ELR (cell line): ENCODE measurements around the gene PARP3.

Source experiments
- DNase-seq: peaks from one replicate; pipeline ENCODE4 v3.0.0-alpha.2; 2015; ENCODE audit warnings: low read depth

The PARP3 gene

DNA sequence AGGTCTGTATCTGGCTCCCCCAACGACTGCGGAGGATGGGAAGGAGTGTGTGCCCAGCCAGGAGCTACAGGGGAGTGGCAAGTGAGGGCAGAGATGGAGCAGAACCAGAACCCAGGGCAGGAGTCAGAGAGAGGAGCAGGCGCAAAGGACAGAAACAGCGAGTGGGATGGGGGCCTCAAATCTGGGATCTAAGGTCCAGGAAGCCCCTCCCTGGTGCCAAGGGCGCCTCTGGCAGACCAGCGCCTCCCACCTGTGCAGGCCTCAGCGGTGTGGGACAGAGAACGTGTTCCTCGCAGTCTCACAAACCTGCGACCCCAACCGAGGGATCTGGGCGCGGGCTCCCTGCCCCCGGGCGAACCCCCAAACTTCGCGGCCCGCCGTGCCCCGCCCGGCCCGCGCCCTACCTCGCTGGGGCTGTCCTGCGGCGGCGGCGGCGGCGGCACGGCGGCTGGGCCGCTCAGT is 24.8 kb downstream of the PARP3 start:
- no peak for DNase-seq

- DNase-seq: peak; percentile 51
Measured at GRCh38 chr3:51967384-51968169, 25.4 kb downstream of the PARP3 start, which contains the start of gene PCBP4. TSS of gene PCBP4 (minus strand) at chr3:51967454. CDS start at chr3:51961240, 6,214 bp downstream.

- no peak for DNase-seq
Measured at GRCh38 chr3:51968170-51968775, 26.1 kb downstream of the PARP3 start.

- no peak for DNase-seq
Measured at GRCh38 chr3:51968883-51969678, 26.9 kb downstream of the PARP3 start.

DNA sequence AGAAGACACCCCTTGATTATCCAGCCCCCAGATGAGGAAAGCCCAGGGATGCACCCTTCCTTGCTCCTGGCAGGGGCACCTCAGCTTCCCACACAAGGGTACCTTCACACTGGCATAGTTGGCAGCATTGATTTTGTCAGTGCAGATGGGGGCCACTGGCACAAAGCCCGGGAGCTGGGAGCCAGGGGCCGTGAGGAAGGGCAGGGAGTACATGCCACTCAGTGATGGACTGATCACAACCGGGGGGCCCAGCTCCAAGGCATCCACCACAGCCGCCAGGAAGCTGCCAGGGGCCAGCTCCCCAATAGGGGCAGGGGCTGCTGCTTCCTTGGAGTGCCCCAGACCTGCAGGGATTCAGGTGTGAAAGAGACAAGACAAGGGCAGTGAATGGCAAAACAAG is 27.7 kb downstream of the PARP3 start:
- DNase-seq: no peak

GRCh38 chr3:51970606-51971300 is 28.6 kb downstream of the PARP3 start:
- no peak for DNase-seq

GRCh38 chr3:51971350-51971749 is 29.2 kb downstream of the PARP3 start:
- DNase-seq: no peak

DNA sequence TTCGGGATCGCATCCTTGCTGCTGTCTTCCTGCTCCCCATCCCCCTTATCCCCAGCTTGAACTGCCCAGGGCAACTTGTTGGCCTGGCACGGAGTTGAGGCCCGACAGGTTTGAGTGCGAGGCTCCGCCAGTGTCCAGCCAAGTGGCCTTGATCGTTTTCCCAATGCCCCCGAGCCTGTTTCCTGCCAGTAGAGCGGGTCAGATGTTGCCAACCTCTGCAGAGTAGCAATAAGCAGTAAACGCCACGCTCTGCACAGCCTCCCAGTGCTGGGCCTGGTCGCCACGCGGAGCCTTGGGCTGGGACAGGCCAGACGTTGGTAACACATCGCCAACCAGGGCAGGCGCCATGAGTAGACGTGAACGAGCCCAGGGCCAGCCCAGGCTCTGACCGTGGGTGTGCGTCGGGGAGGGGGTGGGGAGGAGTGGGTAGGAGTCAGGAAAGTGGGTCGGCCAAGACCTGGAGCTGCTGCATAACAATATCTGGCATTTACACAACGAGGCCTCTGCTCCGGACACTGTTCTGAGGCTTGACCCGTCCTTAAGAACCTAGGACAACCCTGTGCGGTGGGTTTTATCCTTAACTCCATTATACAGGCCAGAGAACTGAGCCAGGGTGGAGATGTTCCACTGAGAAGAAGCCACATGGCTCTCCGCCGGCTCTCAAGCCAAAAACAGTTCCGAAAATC is 32.3 kb downstream of the PARP3 start:
- DNase-seq: no peak

DNA sequence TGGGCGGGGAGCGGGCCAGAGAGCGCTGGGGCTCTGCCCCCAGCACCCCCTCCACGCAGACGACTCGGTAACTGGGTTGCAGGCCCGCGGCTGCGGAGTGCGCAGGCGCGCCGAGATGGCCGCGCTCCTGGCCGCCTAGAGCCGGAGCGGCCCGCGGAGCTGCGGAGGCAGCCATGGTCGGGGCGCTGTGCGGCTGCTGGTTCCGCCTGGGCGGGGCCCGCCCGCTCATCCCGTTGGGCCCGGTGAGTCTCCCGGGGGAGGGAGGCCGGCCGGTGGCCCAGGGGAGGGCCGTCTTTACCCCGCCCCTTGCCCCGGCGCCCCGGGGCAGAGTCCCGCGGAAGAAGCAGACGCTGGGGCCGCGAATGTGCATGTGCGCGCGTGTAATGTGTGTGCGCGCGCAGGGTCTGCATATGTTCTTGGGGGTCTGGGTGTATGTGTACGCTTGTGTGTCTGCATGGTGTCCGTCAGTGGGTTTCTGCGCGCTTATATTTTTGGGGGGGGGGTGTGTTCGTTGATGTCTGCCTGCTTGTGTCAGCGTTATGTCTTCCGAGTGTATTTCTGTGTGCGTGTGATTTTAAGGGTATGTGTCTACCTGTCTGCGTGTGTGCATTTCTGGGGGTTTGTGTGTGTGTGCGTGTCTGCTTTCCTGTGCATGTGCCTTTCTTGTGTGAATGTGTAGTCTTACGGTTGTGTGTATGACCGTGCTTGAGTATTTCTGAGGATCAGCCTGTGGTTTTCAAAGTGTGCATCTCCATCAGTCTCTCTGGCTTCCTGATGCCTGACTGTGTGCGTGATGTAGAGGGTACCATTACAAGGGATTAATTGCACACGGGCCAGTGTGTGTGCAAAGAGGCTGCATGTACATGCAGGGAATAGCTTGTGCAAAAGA is 33.0 kb downstream of the PARP3 start, which contains the start of gene ABHD14A:
ABHD14A (plus strand) TSS at position 102 of the 889 bp plus-strand sequence; CDS start at position 174, 72 bp downstream.
- peak; percentile 72 for DNase-seq

GRCh38 chr3:51975852-51976549 is 33.8 kb downstream of the PARP3 start:
- DNase-seq: peak; percentile 67

GRCh38 chr3:51977446-51978142 is 35.4 kb downstream of the PARP3 start:
- no peak for DNase-seq

DNA sequence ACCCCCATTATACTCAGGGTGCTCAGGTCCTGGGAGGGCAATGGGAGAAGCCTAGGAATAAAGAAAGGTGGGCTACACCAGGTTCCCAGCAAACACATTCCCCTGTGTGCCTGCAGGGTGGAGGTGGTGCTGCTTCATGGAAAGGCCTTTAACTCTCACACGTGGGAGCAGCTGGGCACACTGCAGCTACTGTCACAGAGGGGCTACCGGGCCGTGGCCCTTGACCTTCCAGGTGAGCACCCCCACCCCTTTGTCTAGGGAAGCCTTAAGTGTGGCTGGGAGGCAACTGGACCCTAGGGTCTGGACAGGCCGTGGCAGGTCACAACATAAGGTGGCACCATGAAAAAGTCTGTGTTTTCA is 36.0 kb downstream of the PARP3 start:
- DNase-seq: no peak

GRCh38 chr3:51980253-51980652 is 38.1 kb downstream of the PARP3 start:
- DNase-seq: no peak

DNA sequence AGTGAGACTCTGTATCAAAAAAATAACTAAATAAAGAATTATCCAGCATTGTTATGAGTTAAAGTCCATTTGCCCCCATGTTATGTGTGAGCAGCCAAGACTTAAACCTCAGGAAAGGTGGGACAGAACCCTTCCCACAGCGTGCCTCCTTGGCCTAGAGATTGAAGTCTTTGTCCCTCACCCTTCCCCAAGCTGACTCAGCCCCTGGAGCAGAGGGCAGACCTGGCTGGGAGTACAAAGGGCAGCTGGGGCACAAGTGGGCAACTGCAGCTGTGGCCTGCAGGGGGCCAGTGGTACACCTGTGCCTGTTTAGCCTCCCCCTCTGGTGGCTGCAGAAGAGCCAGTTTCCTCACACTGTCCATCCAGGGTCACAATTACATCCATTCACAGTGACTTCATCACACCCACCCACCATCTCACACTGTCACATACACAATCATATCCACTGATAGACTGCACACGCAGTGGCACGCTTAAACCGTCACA is 40.2 kb downstream of the PARP3 start:
- peak; percentile 65 for DNase-seq

DNA sequence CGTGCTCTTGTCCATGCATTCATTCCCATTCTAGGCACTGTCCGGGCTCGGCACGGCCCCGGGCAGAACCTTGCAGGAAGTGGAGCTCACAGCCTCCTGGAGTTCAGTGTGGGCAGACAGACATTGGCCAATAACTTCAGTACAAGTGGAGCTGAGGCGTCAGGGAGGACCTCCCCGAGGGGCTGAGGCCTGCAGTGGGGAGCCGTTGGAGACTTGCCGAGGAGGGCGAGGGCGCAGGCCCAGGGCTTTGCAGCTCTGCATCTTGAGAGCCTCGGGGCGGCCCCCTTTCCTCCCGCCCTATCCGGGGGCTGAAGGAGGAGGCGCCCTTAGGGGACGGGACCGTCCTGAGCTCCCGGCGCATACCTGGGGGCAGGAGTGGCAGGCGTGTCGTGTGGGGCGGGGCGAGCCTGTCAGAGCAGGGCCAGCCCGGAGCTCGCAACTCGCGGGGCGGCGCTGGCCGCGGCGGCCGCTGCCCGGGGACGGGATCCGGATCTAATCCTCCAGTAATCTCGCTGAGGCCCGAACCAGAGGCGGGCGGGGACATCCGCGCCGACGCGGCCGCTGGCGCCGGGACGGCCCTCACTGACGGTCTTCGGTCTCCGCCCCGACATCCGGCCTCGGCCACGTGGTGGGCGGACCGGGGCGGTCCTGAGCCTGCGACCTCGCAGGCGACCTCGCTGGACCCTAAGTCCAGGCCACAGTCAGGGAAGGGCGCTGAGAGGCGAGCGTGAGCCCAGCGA is 40.8 kb downstream of the PARP3 start, which contains the start of gene ACY1:
ACY1 (plus strand) TSS at position 698 of the 740 bp plus-strand sequence. CDS start 530 bp downstream, outside the sequence.
- DNase-seq: peak; percentile 87

DNA sequence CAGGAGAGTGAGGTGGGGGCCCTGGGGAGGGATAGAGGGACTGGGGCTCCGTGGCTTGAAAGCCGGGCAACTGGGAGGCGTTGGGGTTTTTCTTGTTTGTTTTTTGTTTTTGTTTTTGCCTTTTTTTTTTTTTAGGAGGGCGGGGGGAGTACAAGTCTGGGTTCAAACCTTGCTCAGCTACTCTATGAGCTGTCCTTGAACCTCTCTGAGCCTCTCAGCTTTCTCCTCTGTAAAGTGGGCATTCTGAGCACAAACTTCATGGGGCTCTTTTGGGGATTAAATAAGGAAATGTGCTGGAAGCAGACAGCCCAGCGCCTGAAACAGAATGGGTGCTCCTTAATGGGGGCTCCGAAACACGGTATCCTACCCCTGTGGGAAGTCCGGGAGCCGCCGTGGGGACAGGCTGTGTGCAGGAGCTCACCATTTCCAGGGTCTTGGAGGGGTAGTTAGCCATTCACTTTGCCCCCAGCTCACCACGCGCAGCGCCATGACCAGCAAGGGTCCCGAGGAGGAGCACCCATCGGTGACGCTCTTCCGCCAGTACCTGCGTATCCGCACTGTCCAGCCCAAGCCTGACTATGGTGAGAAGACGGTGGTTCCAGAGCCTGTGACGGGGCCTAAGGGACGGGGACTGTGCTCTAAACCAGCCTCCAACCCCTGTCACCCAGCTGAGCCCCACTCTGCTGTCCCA is 41.6 kb downstream of the PARP3 start:
- DNase-seq: no peak

DNA sequence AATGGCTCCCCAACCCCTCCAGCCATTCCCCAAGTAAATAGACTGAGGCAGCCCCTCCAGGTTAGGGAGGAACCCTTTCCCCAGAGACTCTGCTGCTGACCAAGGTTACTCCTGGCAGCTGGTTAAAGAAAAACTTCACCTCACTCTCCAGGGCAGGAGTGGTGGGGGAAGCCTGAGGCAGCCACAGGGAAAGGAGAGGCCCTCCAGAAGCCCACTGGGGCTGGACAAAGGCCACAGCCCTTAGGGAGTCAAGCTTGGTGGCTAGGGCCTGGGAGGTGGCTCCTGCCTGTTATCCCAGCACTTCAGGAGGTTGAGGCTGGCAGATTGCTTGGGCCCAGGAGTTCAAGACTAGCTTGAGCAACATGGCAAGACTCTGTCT is 42.1 kb downstream of the PARP3 start:
- DNase-seq: no peak
